ENCODE data around the gene PDHX.
A peak's percentile ranks its signal among the peaks of the same experiment; 100 is the strongest.

PDHX gene

DNA sequence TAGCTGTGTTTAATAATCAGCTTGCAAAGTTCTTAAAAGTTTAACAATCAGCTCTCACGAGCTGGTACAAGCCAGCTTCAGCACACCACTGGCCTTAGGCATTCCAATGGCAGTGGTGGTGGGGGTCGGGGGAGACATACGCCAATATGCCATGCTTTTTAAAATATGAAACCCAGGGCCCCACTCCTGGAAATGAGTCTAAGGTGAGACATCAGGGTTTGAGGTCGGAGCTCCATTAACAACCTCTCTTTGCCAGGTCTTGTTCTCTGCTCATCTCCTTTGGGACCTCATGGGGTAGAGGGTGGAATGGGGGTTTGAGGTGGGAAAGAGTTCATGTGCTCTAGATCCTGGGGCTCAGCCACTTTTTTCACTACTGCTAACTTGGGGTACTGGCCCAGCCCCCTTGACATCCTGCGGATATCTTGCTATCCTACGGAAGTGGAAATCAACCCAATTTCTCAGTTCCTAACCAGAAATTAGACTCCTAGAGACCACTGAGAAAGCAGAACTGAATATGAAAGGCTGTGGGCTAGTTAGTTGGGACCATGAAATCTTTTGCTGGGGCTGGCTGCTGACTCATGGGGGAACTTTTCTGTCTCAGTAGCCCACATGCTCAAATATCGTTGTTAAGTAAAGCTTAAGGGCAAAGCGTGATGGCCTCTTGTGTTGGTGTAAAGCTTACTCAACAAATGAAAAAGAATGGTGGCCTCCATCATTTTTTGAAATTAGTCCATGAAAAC lies 90.1 kb downstream of the PDHX start:
- H3K4me3 ChIP-seq (ENCODE audit: control insufficient read depth in 1 of 7, extremely low read depth in 1 of 7, insufficient read depth in 4 of 7, low read depth in 2 of 7, low read length in 6 of 7), result no peak overlapping the region
- H3K27ac ChIP-seq (ENCODE audit: insufficient read depth in 1 of 2, low read depth in 1 of 2, low read length in 2 of 2, poor library complexity in 1 of 2, severe bottlenecking in 2 of 2), result no peak overlapping the region
- POLR2A ChIA-PET, result no interaction called here

DNA sequence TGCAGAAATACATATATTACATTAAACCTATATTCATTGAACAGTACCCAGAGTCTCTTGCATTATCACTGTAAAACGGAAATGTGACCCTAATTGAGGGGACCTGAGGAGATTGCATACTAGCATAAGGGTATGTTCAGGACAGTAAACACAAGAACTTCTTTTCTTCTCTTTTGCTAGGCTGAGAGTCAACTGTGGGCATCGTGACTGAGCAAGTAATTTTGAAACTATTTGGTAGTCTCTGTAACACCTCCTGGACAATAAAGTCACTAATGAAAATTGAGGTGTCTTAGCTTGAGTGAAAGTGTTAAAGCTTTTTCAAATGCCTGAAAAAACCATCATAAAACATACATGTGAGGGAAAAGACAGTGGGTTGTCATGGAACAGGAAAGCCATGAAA lies 90.9 kb downstream of the PDHX start:
- H3K9me3 ChIP-seq (ENCODE audit: control extremely low read depth in 1 of 5, control insufficient read depth in 4 of 5, insufficient read depth in 2 of 5, low read depth in 1 of 5, low read length in 4 of 5), result no peaks in the 10 kb centered on the region
- peaks cover 2 to 16% (median 4%) of the 10 kb centered on the region in 4 experiments for H3K4me1 ChIP-seq (ENCODE audit: control extremely low read depth in 1 of 4, control insufficient read depth in 4 of 4, insufficient read depth in 4 of 4, low read length in 3 of 4)
- WGBS (ENCODE audit: insufficient coverage), result 100% methylated on average over 1 of the region's 2 CpGs
- ChIA-PET CTCF (interaction anchor here (0.7 to 1.4 kb wide), 2 partner anchors 30 to 40 kb away, joined by 3 to 4 read pairs; no protein-coding TSS in a partner anchor), POLR2A (no interaction called here)
- DNase-seq, result no peak
- H3K27me3 ChIP-seq (replicated peaks in 2 of 5; ENCODE audit: control insufficient read depth in 4 of 5, insufficient read depth in 5 of 5, low read length in 4 of 5), result no peaks in the 10 kb centered on the region
- H3K27ac ChIP-seq (ENCODE audit: insufficient read depth in 1 of 2, low read depth in 1 of 2, low read length in 2 of 2, poor library complexity in 1 of 2, severe bottlenecking in 2 of 2), result no peak overlapping the region
- H3K4me3 ChIP-seq (ENCODE audit: control insufficient read depth in 1 of 7, extremely low read depth in 1 of 7, insufficient read depth in 4 of 7, low read depth in 2 of 7, low read length in 6 of 7), result no peak overlapping the region
- H3K36me3 ChIP-seq (ENCODE audit: control insufficient read depth in 4 of 4, insufficient read depth in 4 of 4, low read length in 3 of 4), result no peaks in the 10 kb centered on the region

More for the DNA sequence above, 90.1 kb downstream of the PDHX start:
- CTCF ChIA-PET, result interaction anchor here (1.1 to 1.4 kb wide), 2 partner anchors 11 to 41 kb away, joined by 4 read pairs; no protein-coding TSS in a partner anchor
- Histone ChIP-seq H3K4me1 (ENCODE audit: control extremely low read depth in 1 of 4, control insufficient read depth in 4 of 4, insufficient read depth in 4 of 4, low read length in 3 of 4) (peaks cover 2 to 16% (median 4%) of the 10 kb centered on the region in 4 experiments), H3K27me3 (replicated peaks in 2 of 5; ENCODE audit: control insufficient read depth in 4 of 5, insufficient read depth in 5 of 5, low read length in 4 of 5) (no peaks in the 10 kb centered on the region), H3K36me3 (ENCODE audit: control insufficient read depth in 4 of 4, insufficient read depth in 4 of 4, low read length in 3 of 4) (no peaks in the 10 kb centered on the region), H3K9me3 (ENCODE audit: control extremely low read depth in 1 of 5, control insufficient read depth in 4 of 5, insufficient read depth in 2 of 5, low read depth in 1 of 5, low read length in 4 of 5) (no peaks in the 10 kb centered on the region)
- peak in 2 of 3 donors; percentile 53 to 74 for DNase-seq
- 95% methylated on average over 6 of the region's 8 CpGs for WGBS (ENCODE audit: insufficient coverage)

DNA sequence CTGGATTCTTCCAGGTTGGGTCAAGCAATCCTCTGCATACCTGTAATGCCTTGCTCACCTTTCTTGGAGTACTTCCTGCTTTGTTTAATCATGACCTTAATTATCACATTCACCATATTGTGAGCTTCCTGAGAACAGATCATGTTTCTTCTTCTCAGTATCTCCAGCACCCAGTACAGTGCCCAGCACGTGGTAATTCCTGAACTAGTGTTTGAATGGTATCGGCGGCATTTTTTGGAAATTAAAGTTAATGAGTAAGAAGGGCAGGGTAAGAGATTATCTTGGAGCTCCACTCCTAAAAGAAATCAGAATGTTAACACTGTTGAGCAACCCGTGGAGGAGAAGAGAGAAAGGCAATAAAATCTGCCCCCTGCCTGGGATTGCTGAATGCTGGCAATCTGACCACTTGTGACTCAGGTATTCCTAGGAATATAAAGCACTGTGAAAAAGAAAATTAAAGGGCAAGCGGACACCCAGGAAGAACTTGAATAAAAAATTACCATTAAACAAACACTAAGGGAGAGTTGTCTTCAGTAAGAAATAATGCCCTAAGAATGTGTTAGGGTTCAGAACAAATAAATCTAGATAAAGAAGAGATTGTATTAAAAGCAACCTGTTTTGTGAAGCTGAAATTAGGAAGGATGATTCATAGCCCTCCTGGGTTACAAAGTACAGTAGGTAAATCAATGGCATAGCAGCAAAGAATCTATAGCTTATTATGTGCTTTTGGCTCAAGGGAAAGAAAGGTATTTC lies 92.9 kb downstream of the PDHX start:
- no peak for DNase-seq
- ChIA-PET POLR2A (no interaction called here), CTCF (interaction anchor here (0.9 to 2.4 kb wide), 4 partner anchors 9 to 73 kb away, joined by 3 to 13 read pairs (median 4); no protein-coding TSS in a partner anchor)
- H3K36me3 ChIP-seq (ENCODE audit: control insufficient read depth in 4 of 4, insufficient read depth in 4 of 4, low read length in 3 of 4), result no peaks in the 10 kb centered on the region
- 94% methylated on average over 4 of the region's 5 CpGs for WGBS (ENCODE audit: insufficient coverage)
- no peak overlapping the region for H3K4me3 ChIP-seq (ENCODE audit: control insufficient read depth in 1 of 7, extremely low read depth in 1 of 7, insufficient read depth in 4 of 7, low read depth in 2 of 7, low read length in 6 of 7)
- H3K27me3 ChIP-seq (replicated peaks in 2 of 5; ENCODE audit: control insufficient read depth in 4 of 5, insufficient read depth in 5 of 5, low read length in 4 of 5), result no peaks in the 10 kb centered on the region
- no peak overlapping the region for H3K27ac ChIP-seq (ENCODE audit: insufficient read depth in 1 of 2, low read depth in 1 of 2, low read length in 2 of 2, poor library complexity in 1 of 2, severe bottlenecking in 2 of 2)
- peaks cover 2 to 10% (median 7%) of the 10 kb centered on the region in 4 experiments for H3K4me1 ChIP-seq (ENCODE audit: control extremely low read depth in 1 of 4, control insufficient read depth in 4 of 4, insufficient read depth in 4 of 4, low read length in 3 of 4)
- H3K9me3 ChIP-seq (ENCODE audit: control extremely low read depth in 1 of 5, control insufficient read depth in 4 of 5, insufficient read depth in 2 of 5, low read depth in 1 of 5, low read length in 4 of 5), result no peaks in the 10 kb centered on the region

DNA sequence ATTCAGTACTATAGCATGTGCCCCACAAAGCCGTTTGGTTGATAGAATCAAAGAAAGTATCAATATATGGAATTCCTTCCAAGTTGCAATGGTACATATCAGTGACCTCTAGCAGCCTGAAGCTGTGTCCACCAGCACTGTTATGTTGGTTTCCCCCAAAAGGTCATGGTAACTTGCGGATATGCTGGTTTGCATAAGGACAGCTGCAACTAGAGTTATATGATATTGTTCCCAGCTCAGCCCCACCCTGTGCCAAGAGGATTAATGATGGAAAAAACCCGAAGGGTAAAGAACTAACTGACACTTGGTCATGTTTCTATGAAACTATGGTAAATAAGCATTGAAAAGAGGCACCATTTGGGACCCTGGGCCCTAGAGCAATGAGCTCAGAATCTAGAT lies 93.5 kb downstream of the PDHX start:
- Histone ChIP-seq H3K9me3 (ENCODE audit: control extremely low read depth in 1 of 5, control insufficient read depth in 4 of 5, insufficient read depth in 2 of 5, low read depth in 1 of 5, low read length in 4 of 5) (no peaks in the 10 kb centered on the region), H3K4me3 (ENCODE audit: control insufficient read depth in 1 of 7, extremely low read depth in 1 of 7, insufficient read depth in 4 of 7, low read depth in 2 of 7, low read length in 6 of 7) (no peak overlapping the region), H3K27me3 (replicated peaks in 2 of 5; ENCODE audit: control insufficient read depth in 4 of 5, insufficient read depth in 5 of 5, low read length in 4 of 5) (no peaks in the 10 kb centered on the region), H3K4me1 (ENCODE audit: control extremely low read depth in 1 of 4, control insufficient read depth in 4 of 4, insufficient read depth in 4 of 4, low read length in 3 of 4) (peaks cover 2 to 10% (median 7%) of the 10 kb centered on the region in 4 experiments), H3K36me3 (ENCODE audit: control insufficient read depth in 4 of 4, insufficient read depth in 4 of 4, low read length in 3 of 4) (no peaks in the 10 kb centered on the region), H3K27ac (ENCODE audit: insufficient read depth in 1 of 2, low read depth in 1 of 2, low read length in 2 of 2, poor library complexity in 1 of 2, severe bottlenecking in 2 of 2) (no peak overlapping the region)
- POLR2A ChIA-PET, result no interaction called here
- WGBS (ENCODE audit: insufficient coverage), result 100% methylated on average over 2 of the region's 3 CpGs
- CTCF ChIA-PET, result interaction anchor here (0.9 to 2.4 kb wide), 3 partner anchors 10 to 20 kb away, joined by 4 to 13 read pairs (median 4); no protein-coding TSS in a partner anchor
- no peak for DNase-seq

DNA sequence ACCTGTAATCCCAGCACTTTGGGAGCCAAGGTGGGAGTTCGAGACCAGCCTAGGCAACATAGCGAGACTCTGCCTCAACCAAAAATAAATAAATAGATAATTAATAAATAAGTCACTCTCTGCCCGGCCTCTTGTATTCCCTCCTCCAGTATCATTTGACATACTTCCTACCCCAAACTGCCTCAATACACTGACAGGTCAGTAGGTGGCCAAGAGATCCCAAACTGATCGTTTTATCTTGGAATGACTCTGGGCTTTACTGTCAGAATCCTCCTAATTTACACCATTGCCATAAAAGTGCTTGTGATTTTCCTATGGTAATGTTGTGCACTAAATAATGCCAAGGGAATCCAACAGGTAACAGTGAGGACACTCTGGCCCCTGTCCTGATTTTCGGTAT lies 94.2 kb downstream of the PDHX start:
- no peaks in the 10 kb centered on the region for H3K27me3 ChIP-seq (replicated peaks in 2 of 5; ENCODE audit: control insufficient read depth in 4 of 5, insufficient read depth in 5 of 5, low read length in 4 of 5)
- no peaks in the 10 kb centered on the region for H3K36me3 ChIP-seq (ENCODE audit: control insufficient read depth in 4 of 4, insufficient read depth in 4 of 4, low read length in 3 of 4)
- CTCF ChIA-PET, result interaction anchor here (1.2 to 2.0 kb wide), 2 partner anchors 20 to 144 kb away, joined by 4 read pairs; no protein-coding TSS in a partner anchor
- POLR2A ChIA-PET, result no interaction called here
- WGBS (ENCODE audit: insufficient coverage), result 88% methylated on average over 1 of the region's 5 CpGs
- no peak overlapping the region for H3K27ac ChIP-seq (ENCODE audit: insufficient read depth in 1 of 2, low read depth in 1 of 2, low read length in 2 of 2, poor library complexity in 1 of 2, severe bottlenecking in 2 of 2)
- H3K4me3 ChIP-seq (ENCODE audit: control insufficient read depth in 1 of 7, extremely low read depth in 1 of 7, insufficient read depth in 4 of 7, low read depth in 2 of 7, low read length in 6 of 7), result no peak overlapping the region
- no peaks in the 10 kb centered on the region for H3K9me3 ChIP-seq (ENCODE audit: control extremely low read depth in 1 of 5, control insufficient read depth in 4 of 5, insufficient read depth in 2 of 5, low read depth in 1 of 5, low read length in 4 of 5)
- DNase-seq, result no peak
- peaks cover 2 to 10% (median 7%) of the 10 kb centered on the region in 4 experiments for H3K4me1 ChIP-seq (ENCODE audit: control extremely low read depth in 1 of 4, control insufficient read depth in 4 of 4, insufficient read depth in 4 of 4, low read length in 3 of 4)

DNA sequence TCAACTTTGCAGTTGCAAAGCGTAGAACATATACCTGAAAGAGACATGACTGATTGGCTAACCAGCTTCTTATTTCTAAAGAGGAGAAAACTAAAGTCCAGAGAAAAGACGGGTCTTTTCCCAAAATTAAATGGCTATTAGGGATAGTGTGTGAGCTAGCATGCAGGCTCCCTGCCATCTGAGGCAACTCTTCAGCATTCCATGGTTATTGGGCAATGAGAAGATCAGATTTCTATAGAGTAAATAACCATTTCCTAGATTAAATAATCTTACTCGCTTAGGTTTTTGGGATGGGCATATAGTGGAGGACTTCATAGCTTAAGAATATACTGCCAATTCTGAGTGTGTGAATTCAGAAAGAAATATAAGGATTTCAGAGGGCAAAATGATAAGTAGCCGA lies 95.0 kb downstream of the PDHX start:
- POLR2A ChIA-PET, result interaction anchor here (0.7 kb wide), 1 partner anchor 34 kb away, joined by 4 read pairs; no protein-coding TSS in a partner anchor
- peaks cover 2 to 9% (median 7%) of the 10 kb centered on the region in 4 experiments for H3K4me1 ChIP-seq (ENCODE audit: control extremely low read depth in 1 of 4, control insufficient read depth in 4 of 4, insufficient read depth in 4 of 4, low read length in 3 of 4)
- no peak for DNase-seq
- WGBS (ENCODE audit: insufficient coverage), result 100% methylated on average over 2 of the region's 4 CpGs
- H3K4me3 ChIP-seq (ENCODE audit: control insufficient read depth in 1 of 7, extremely low read depth in 1 of 7, insufficient read depth in 4 of 7, low read depth in 2 of 7, low read length in 6 of 7), result no peak overlapping the region
- CTCF ChIA-PET, result interaction anchor here (0.6 to 1.2 kb wide), 2 partner anchors 71 to 143 kb away, joined by 4 read pairs; no protein-coding TSS in a partner anchor
- H3K9me3 ChIP-seq (ENCODE audit: control extremely low read depth in 1 of 5, control insufficient read depth in 4 of 5, insufficient read depth in 2 of 5, low read depth in 1 of 5, low read length in 4 of 5), result no peaks in the 10 kb centered on the region
- no peak overlapping the region for H3K27ac ChIP-seq (ENCODE audit: insufficient read depth in 1 of 2, low read depth in 1 of 2, low read length in 2 of 2, poor library complexity in 1 of 2, severe bottlenecking in 2 of 2)
- no peaks in the 10 kb centered on the region for H3K36me3 ChIP-seq (ENCODE audit: control insufficient read depth in 4 of 4, insufficient read depth in 4 of 4, low read length in 3 of 4)
- H3K27me3 ChIP-seq (replicated peaks in 2 of 5; ENCODE audit: control insufficient read depth in 4 of 5, insufficient read depth in 5 of 5, low read length in 4 of 5), result no peaks in the 10 kb centered on the region
